Heart left ventricle (tissue), 13 donors: ENCODE measurements around the gene SNAPC2.
"Not testable (repeated sequence)": the region's sequence is repeated elsewhere in the genome, so short reads cannot be mapped to it uniquely, and the experiment has no call there.

Source experiments
- CTCF ChIP-seq, 12 donors: fragments of 200-600 bp; sonication (generic) in 4 of 12; IDR thresholded peaks; one replicate each; pipeline versions ENCODE4 v1.5.0 to v1.8.0; 2018 to 2022; ENCODE audit warnings: antibody characterized with exemption in 12 of 12, mild to moderate bottlenecking in 5 of 12
- POLR2A ChIP-seq, 2 donors: fragments of 450-650 bp; IDR thresholded peaks; one replicate each; pipeline ENCODE4 v1.6.1; 2017; ENCODE audit warnings: antibody characterized with exemption in 2 of 2, mild to moderate bottlenecking in 2 of 2, moderate library complexity in 2 of 2
- donor health status: ischemic (EF 13 %, LVEDD 7.1; RV severe dilation, severe dysfunction).
- donor health status: DM: no; HTN: yes; CAD: no.
- donor health status: DM: no; HTN: no; CAD: no.
- donor health status: ischemic (EF 25% LVEDD 6.9; RV normal size, moderate dysfunction).
- donor health status: ischemic (EF 25% LVEDD 5.7; RV mildly dilated, moderate dysfunction).
- donor health status: ischemic (EF 35%, LVEDD 5.7; RV mildly dilated, moderate dysfunction).
- donor health status: nonischemic (EF 11% LVEDD 7.7; RV severe dilation, severe dysfunction).
- donor health status: DM: yes; HTN: yes; CAD: no.
- donor health status: PGD.
- donor health status: ischemic (EF 29% LVEDD 5.4; RV normal size, mild dysfunction).
- donor health status: nonischemic (EF 23%, LVEDD 6.1; RV moderate dilation, normal function).

GRCh38 chr19:7893362-7894101 lies 26.6 kb upstream of the SNAPC2 start:
- not testable (repeated sequence) for TF ChIP-seq CTCF, POLR2A (IDR thresholded peaks at IDR 0.05)
